OCI-LY1 (cell line): ENCODE data around the gene LAMA4.

Experiments
- H2AFZ ChIP-seq: fragments of 200-600 bp; sonication (generic), shearing (Covaris generic); 2 replicates; pipeline ENCODE4 v1.6.0; 2014; ENCODE audit warnings: antibody characterized with exemption, mild to moderate bottlenecking, low read length
- H3F3A ChIP-seq: fragments of 200-600 bp; sonication (generic), shearing (Covaris generic); 2 replicates; pipeline ENCODE4 v1.6.0; 2014; ENCODE audit warnings: mild to moderate bottlenecking, antibody characterized with exemption, low read length, moderate library complexity; ENCODE audit not compliant: insufficient read depth
- H3K27ac ChIP-seq: fragments of 200-600 bp; sonication (generic); 2 replicates; pipeline ENCODE4 v1.5.1; 2014; ENCODE audit warnings: low read length, mixed run types, mild to moderate bottlenecking, low read depth; ENCODE audit not compliant: poor library complexity, severe bottlenecking
- H3K27me3 ChIP-seq: fragments of 200-600 bp; sonication (generic); 2 replicates; pipeline ENCODE4 v1.6.0; 2014; ENCODE audit warnings: antibody characterized with exemption, mild to moderate bottlenecking, low read length, moderate library complexity; ENCODE audit not compliant: insufficient read depth
- H3K36me3 ChIP-seq: fragments of 200-600 bp; sonication (generic); 2 replicates; pipeline ENCODE4 v1.6.1; 2014; ENCODE audit warnings: mild to moderate bottlenecking, antibody characterized with exemption, low read length, moderate library complexity, mixed read lengths; ENCODE audit not compliant: insufficient read depth
- H3K4me1 ChIP-seq: fragments of 200-600 bp; sonication (generic); 2 replicates; pipeline ENCODE4 v1.5.1; 2014; ENCODE audit warnings: mild to moderate bottlenecking, low read length, moderate library complexity; ENCODE audit not compliant: insufficient read depth, severe bottlenecking
- H3K4me2 ChIP-seq: fragments of 200-600 bp; sonication (generic), shearing (Covaris generic); 2 replicates; pipeline ENCODE4 v1.6.1; 2014; ENCODE audit warnings: low read length
- H3K4me3 ChIP-seq: fragments of 200-600 bp; sonication (generic); 2 replicates; pipeline ENCODE4 v1.5.1; 2014; ENCODE audit warnings: low read length, low read depth, mild to moderate bottlenecking, mixed read lengths; ENCODE audit not compliant: poor library complexity, severe bottlenecking
- H3K79me2 ChIP-seq: fragments of 200-600 bp; shearing (Covaris generic); 2 replicates; pipeline ENCODE4 v1.6.1; 2016; ENCODE audit warnings: mixed run types, low read length, mixed read lengths; ENCODE audit not compliant: insufficient read depth
- H3K9ac ChIP-seq: fragments of 200-600 bp; sonication (generic), shearing (Covaris generic); 2 replicates; pipeline ENCODE4 v1.6.1; 2014; ENCODE audit warnings: mild to moderate bottlenecking, low read length, mixed read lengths
- H3K9me2 ChIP-seq: fragments of 200-600 bp; sonication (generic), shearing (Covaris generic); 2 replicates; pipeline ENCODE4 v1.6.1; 2014; ENCODE audit warnings: low read depth, mild to moderate bottlenecking, low read length, mixed read lengths
- H3K9me3 ChIP-seq: fragments of 200-600 bp; shearing (Covaris generic); 2 replicates; pipeline ENCODE4 v1.6.1; 2014; ENCODE audit warnings: low read length, mixed read lengths
- H4K20me1 ChIP-seq: fragments of 200-600 bp; sonication (generic), shearing (Covaris generic); 2 replicates; pipeline ENCODE4 v1.6.0; 2016; ENCODE audit warnings: mild to moderate bottlenecking, low read length; ENCODE audit not compliant: insufficient read depth
- EZH2 ChIP-seq: fragments of 200-600 bp; sonication (generic), shearing (Covaris generic); IDR thresholded peaks from 2 replicates; pipeline ENCODE4 v1.8.0; 2017; ENCODE audit warnings: borderline replicate concordance, mixed run types, mild to moderate bottlenecking, antibody characterized with exemption, low read length, moderate library complexity, mixed read lengths
- TF ChIP-seq, protein P1 (sequence below): fragments of 200-600 bp; sonication (generic), shearing (Covaris generic); IDR thresholded peaks from 2 replicates; pipeline ENCODE4 v1.5.1; 2017; ENCODE audit warnings: mild to moderate bottlenecking, antibody characterized with exemption, low read length, moderate library complexity, mixed read lengths

Gene LAMA4

DNA sequence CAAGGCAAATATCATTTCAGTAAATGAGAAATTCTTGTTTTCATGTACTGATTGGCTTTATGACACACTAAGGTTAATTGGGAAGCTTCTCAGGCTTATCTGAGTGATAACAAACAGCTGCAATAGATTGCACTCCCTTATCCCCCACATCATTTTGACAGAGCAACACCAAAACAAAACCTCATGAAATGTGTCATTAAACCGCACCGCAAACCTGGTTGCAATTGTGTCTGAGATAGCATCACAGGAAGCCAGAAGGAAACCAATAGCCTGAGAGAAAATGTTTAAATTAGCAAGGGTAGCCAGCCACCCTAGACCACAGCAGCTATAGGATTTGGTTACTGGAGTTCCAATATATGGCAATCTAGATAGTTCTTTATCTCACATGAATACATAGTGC, 31.6 kb upstream of the LAMA4 start:
- Histone ChIP-seq H3K9me2 (no peaks in the 10 kb centered on the region), H3K9me3 (no peaks in the 10 kb centered on the region), H3K4me1 (no peaks in the 10 kb centered on the region), H3K4me3 (no peak overlapping the region), H3K9ac (no peak overlapping the region), H3K27ac (no peak overlapping the region), H3K79me2 (no peaks in the 10 kb centered on the region), H4K20me1 (no peaks in the 10 kb centered on the region), H3K27me3 (no peaks in the 10 kb centered on the region), H3K4me2 (no peak overlapping the region), H2AFZ (no peak overlapping the region), H3F3A (no peaks in the 10 kb centered on the region), H3K36me3 (no peaks in the 10 kb centered on the region)
- TF ChIP-seq EZH2: no peak
- TF ChIP-seq, protein P1, sequence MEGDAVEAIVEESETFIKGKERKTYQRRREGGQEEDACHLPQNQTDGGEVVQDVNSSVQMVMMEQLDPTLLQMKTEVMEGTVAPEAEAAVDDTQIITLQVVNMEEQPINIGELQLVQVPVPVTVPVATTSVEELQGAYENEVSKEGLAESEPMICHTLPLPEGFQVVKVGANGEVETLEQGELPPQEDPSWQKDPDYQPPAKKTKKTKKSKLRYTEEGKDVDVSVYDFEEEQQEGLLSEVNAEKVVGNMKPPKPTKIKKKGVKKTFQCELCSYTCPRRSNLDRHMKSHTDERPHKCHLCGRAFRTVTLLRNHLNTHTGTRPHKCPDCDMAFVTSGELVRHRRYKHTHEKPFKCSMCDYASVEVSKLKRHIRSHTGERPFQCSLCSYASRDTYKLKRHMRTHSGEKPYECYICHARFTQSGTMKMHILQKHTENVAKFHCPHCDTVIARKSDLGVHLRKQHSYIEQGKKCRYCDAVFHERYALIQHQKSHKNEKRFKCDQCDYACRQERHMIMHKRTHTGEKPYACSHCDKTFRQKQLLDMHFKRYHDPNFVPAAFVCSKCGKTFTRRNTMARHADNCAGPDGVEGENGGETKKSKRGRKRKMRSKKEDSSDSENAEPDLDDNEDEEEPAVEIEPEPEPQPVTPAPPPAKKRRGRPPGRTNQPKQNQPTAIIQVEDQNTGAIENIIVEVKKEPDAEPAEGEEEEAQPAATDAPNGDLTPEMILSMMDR: no peak

DNA sequence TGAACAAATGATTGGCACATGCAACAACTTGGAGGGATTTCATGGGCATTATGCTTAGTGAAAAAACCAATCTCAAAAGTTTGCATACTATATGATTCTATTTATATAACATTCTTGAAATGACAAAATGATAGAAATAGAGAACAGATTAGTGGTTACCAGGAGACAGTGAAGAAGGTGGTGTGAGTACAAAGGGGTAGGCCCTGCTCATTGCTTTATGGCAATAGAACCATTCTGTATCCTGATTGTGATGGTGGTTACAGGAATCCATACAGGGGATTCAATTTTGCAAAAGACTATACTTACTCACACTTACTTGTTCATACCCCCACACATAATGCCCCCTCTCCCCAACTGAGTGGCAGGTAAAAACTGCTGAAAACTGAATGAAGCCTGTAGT, 30.2 kb upstream of the LAMA4 start:
- Histone ChIP-seq H3K4me2 (no peak overlapping the region), H3K4me1 (no peaks in the 10 kb centered on the region), H3K79me2 (no peaks in the 10 kb centered on the region), H3K9me2 (no peaks in the 10 kb centered on the region), H3F3A (no peaks in the 10 kb centered on the region), H3K27me3 (no peaks in the 10 kb centered on the region), H2AFZ (no peak overlapping the region), H3K27ac (no peak overlapping the region), H3K9me3 (no peaks in the 10 kb centered on the region), H4K20me1 (no peaks in the 10 kb centered on the region), H3K36me3 (no peaks in the 10 kb centered on the region), H3K9ac (no peak overlapping the region), H3K4me3 (no peak overlapping the region)
- TF ChIP-seq EZH2: no peak
- TF ChIP-seq, protein P1: no peak

DNA sequence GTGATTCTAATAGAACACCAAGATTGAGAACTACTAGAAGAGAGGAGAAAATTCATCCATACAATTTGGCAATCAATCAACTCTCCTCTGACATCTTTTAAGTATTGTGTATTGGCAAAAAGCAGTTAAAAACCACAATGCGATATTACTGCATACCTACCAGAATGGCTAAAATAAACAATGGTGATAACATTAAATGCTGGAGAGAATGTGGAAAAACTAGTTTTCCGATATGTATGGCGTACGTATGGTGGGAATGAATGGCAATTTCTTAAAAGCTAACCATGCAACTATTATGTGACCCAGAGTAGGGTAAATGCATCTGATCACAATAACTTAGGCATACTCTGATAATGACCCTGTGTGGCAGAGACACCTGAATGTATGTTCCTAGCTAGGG, 29.3 kb upstream of the LAMA4 start:
- Histone ChIP-seq H3K4me3 (no peak overlapping the region), H3K4me1 (no peaks in the 10 kb centered on the region), H4K20me1 (no peaks in the 10 kb centered on the region), H3K79me2 (no peaks in the 10 kb centered on the region), H3K9me3 (no peaks in the 10 kb centered on the region), H2AFZ (no peak overlapping the region), H3K36me3 (no peaks in the 10 kb centered on the region), H3K9ac (no peak overlapping the region), H3F3A (no peaks in the 10 kb centered on the region), H3K27ac (no peak overlapping the region), H3K4me2 (no peak overlapping the region), H3K27me3 (no peaks in the 10 kb centered on the region), H3K9me2 (no peaks in the 10 kb centered on the region)
- TF ChIP-seq, protein P1: no peak
- TF ChIP-seq EZH2: no peak
